HG03521 (cell line): ENCODE results near the gene BEAN1.
"Not testable (repeated sequence)": the region's sequence is repeated elsewhere in the genome, so short reads cannot be mapped to it uniquely, and the experiment has no call there.

Experiments used
- ATAC-seq: cut with Tn5 transposase; IDR thresholded peaks from one replicate; pipeline ENCODE4 v1.9.1; 2021; ENCODE audit warnings: mild to moderate bottlenecking, moderate library complexity; ENCODE audit not compliant: unreplicated experiment

Gene BEAN1

GRCh38 chr16:66439051-66439730, 12.1 kb downstream of the BEAN1 start:
- no peak for ATAC-seq

GRCh38 chr16:66440271-66440802, 13.2 kb downstream of the BEAN1 start:
- no peak for ATAC-seq

- no peak for ATAC-seq
These were observed 13.9 kb downstream of the BEAN1 start for GRCh38 chr16:66440970-66441369.

- no peak for ATAC-seq
These were observed 14.7 kb downstream of the BEAN1 start for GRCh38 chr16:66441586-66442375.

- ATAC-seq, result no peak
These were observed 15.6 kb downstream of the BEAN1 start for GRCh38 chr16:66442502-66443268.

GRCh38 chr16:66443269-66443652, 16.2 kb downstream of the BEAN1 start:
- no peak for ATAC-seq

GRCh38 chr16:66444049-66444481, 17.0 kb downstream of the BEAN1 start:
- no peak for ATAC-seq

GRCh38 chr16:66446737-66447136, 19.6 kb downstream of the BEAN1 start:
- no peak for ATAC-seq

- no peak for ATAC-seq
These were observed 20.4 kb downstream of the BEAN1 start for GRCh38 chr16:66447491-66447890.

- no peak for ATAC-seq
These were observed 24.5 kb downstream of the BEAN1 start for GRCh38 chr16:66451548-66451947.

- not testable (repeated sequence) for ATAC-seq
These were observed 26.1 kb downstream of the BEAN1 start for GRCh38 chr16:66453230-66453629.

GRCh38 chr16:66454751-66455150, 27.7 kb downstream of the BEAN1 start:
- no peak for ATAC-seq

- no peak for ATAC-seq
These were observed 28.9 kb downstream of the BEAN1 start for GRCh38 chr16:66455970-66456369.

GRCh38 chr16:66457888-66458287, 30.8 kb downstream of the BEAN1 start:
- no peak for ATAC-seq

- ATAC-seq, result no peak
These were observed 31.2 kb downstream of the BEAN1 start for GRCh38 chr16:66458292-66458691.

- no peak for ATAC-seq
These were observed 31.8 kb downstream of the BEAN1 start for GRCh38 chr16:66458853-66459252.

GRCh38 chr16:66459878-66460277, 32.8 kb downstream of the BEAN1 start:
- ATAC-seq, result no peak

- no peak for ATAC-seq
These were observed 33.6 kb downstream of the BEAN1 start for GRCh38 chr16:66460703-66461102.

GRCh38 chr16:66462912-66463311, 35.8 kb downstream of the BEAN1 start:
- ATAC-seq, result no peak

- ATAC-seq, result not testable (repeated sequence)
These were observed 38.9 kb downstream of the BEAN1 start for GRCh38 chr16:66465946-66466345.

- not testable (repeated sequence) for ATAC-seq
These were observed 39.5 kb downstream of the BEAN1 start for GRCh38 chr16:66466636-66467035.
